ENCODE results near the gene CMSS1.

- TF ChIP-seq HNF4A (conservative IDR thresholded peaks at IDR 0.05), result peak; percentile 23 to 29
- no peak for TF ChIP-seq ZBTB33 (IDR thresholded peaks at IDR 0.05)
- TF ChIP-seq CTCF (IDR thresholded peaks at IDR 0.05; ENCODE audit: low read depth, low read length, missing input control), result no peak
- TF ChIP-seq EGR1 (IDR thresholded peaks at IDR 0.05; ENCODE audit: low read depth in 2 of 2), result no peak
- no peak for TF ChIP-seq REST (IDR thresholded peaks at IDR 0.05)
- peak; percentile 45 for TF ChIP-seq YY1 (IDR thresholded peaks at IDR 0.05)
- TF ChIP-seq TAF1 (conservative IDR thresholded peaks at IDR 0.05), result no peak
Measured at GRCh38 chr3:100080573-100080972, 262.9 kb downstream of the CMSS1 start.
